Stomach (tissue), 9 donors: Measurements from ENCODE around the gene NRK. TPM values are rescaled to one million over a fixed set of nuclear protein-coding genes. Genes with fewer than 3 reads are reported as not detected.
"Not testable (repeated sequence)": the region's sequence is repeated elsewhere in the genome, so short reads cannot be mapped to it uniquely, and the experiment has no call there.

Experiments used
- DNase-seq, 2 donors: peaks; one replicate each; pipeline versions ENCODE4 v3.0.0 to v3.0.0-alpha.2; 2013 to 2019
- H3K27ac ChIP-seq, 5 donors: fragments of 200-600 bp in 4 of 5; sonication (generic) in 4 of 5; one replicate each; pipeline ENCODE4 v1.5.1; 2013 to 2019; ENCODE audit warnings: mild to moderate bottlenecking in 1 of 5, moderate library complexity in 1 of 5
- H3K27me3 ChIP-seq, 3 donors: fragments of 200-600 bp; sonication (generic); one replicate each; pipeline ENCODE4 v1.5.1; 2017 to 2019; ENCODE audit warnings: mixed run types in 1 of 3
- H3K36me3 ChIP-seq, 4 donors: fragments of 200-600 bp; sonication (generic); 1 replicate in 3 of 4; 2 replicates in 1 of 4; pipeline ENCODE4 v1.5.1; 2016 to 2019
- H3K4me1 ChIP-seq, 4 donors: fragments of 200-600 bp; sonication (generic); one replicate each; pipeline ENCODE4 v1.5.1; 2016 to 2019
- H3K4me3 ChIP-seq, 4 donors: fragments of 200-600 bp; sonication (generic) in 3 of 4; one replicate each; pipeline ENCODE4 v1.5.1; 2016 to 2019; ENCODE audit warnings: mild to moderate bottlenecking in 1 of 4
- H3K9me3 ChIP-seq, 4 donors: fragments of 200-600 bp; sonication (generic); one replicate each; pipeline ENCODE4 v1.5.1; 2016 to 2019
- CTCF ChIP-seq, 7 experiments: fragments of 450-650 bp in 4 of 7; fragments of 200-600 bp in 3 of 7; sonication (generic) in 3 of 7; IDR thresholded peaks; one replicate each; pipeline ENCODE4 v1.5.1; 2016 to 2019; ENCODE audit warnings: antibody characterized with exemption in 7 of 7, control low read depth in 2 of 7, mild to moderate bottlenecking in 1 of 7
- EP300 ChIP-seq: sonication (generic); formaldehyde crosslinking; IDR thresholded peaks from one replicate; pipeline ENCODE4 v1.6.1; 2017; ENCODE audit warnings: antibody characterized with exemption
- POLR2A ChIP-seq, 4 donors: fragments of 450-650 bp; IDR thresholded peaks; one replicate each; pipeline ENCODE4 v1.6.1; 2016; ENCODE audit warnings: antibody characterized with exemption in 4 of 4, control low read depth in 2 of 4, mild to moderate bottlenecking in 1 of 4, moderate library complexity in 1 of 4
- POLR2AphosphoS5 ChIP-seq, 3 donors: sonication (generic); formaldehyde crosslinking; IDR thresholded peaks; one replicate each; pipeline ENCODE4 v1.6.1; 2016; ENCODE audit warnings: antibody characterized with exemption in 3 of 3
- WGBS, 5 donors: extraction: QIAGEN DNeasy Blood & Tissue Kit in 3 of 5; methylation state at CpG; one replicate each; pipeline versions ENCODE4 v1.1.5 to v1.1.7; 2013 to 2018; 5-methylcytosine and 5-hydroxymethylcytosine counted together
- intact Hi-C: fragments of 100-400 bp; cut with DNase I; formaldehyde crosslinking; loops from one replicate; pipeline ENCODE4 v1.15.1; 2023; ENCODE audit warnings: low total_unique reads
- polyA plus RNA-seq, 3 donors: library from polyadenylated mRNA; stranded (reverse); fragments of 200-250 nt; gene quantifications; one replicate each; pipeline ENCODE4 v1.2.3, GENCODE V29; 2013
- total RNA-seq, 5 donors: library from RNA; depleted of rRNA; stranded (reverse); fragments of >200 nt; gene quantifications; one replicate each; pipeline versions ENCODE4 v1.1.0 to v1.2.3, GENCODE V29; 2014 to 2016
- donor health status: healthy with polysubstance abuse.
- donor health status: Bipolar disorder and iron deficiency.
- donor health status: healthy.

Gene NRK
- total and polyA plus RNA-seq, 8 donors: under 0.01 to 53.8 (median 0.29) TPM; not detected in 1

- no peak for TF ChIP-seq EP300
- TF ChIP-seq POLR2AphosphoS5 (IDR thresholded peaks at IDR 0.05): no peak
- TF ChIP-seq POLR2A (IDR thresholded peaks at IDR 0.05): no peak
- TF ChIP-seq CTCF (IDR thresholded peaks at IDR 0.05): no peak
- Histone ChIP-seq H3K9me3 (no peaks in the 10 kb centered on the region), H3K36me3 (no peaks in the 10 kb centered on the region), H3K27me3 (no peaks in the 10 kb centered on the region), H3K27ac (no peak overlapping the region), H3K4me3 (no peak overlapping the region), H3K4me1 (no peaks in the 10 kb centered on the region)
- DNase-seq: no peak
- intact Hi-C loops: no loop called here
- WGBS, 5 donors: 38 to 58% (median 44%) methylated on average over 1 of the region's 1 CpG
These were observed 177.0 kb downstream of the NRK start for GRCh38 chrX:105999294-105999693.

- Histone ChIP-seq H3K27ac (no peak overlapping the region), H3K9me3 (no peaks in the 10 kb centered on the region), H3K36me3 (no peaks in the 10 kb centered on the region), H3K27me3 (peaks cover 0 to 4% (median 0%) of the 10 kb centered on the region in 3 donors), H3K4me1 (no peaks in the 10 kb centered on the region), H3K4me3 (no peak overlapping the region)
- TF ChIP-seq CTCF (IDR thresholded peaks at IDR 0.05) (no peak), POLR2AphosphoS5 (IDR thresholded peaks at IDR 0.05) (no peak), POLR2A (IDR thresholded peaks at IDR 0.05) (no peak), EP300 (no peak)
- intact Hi-C loops: no loop called here
- no peak for DNase-seq
These were observed 177.9 kb downstream of the NRK start for GRCh38 chrX:106000203-106000602.

GRCh38 chrX:106000609-106001008 lies 178.3 kb downstream of the NRK start:
- intact Hi-C loops, H3K27ac ChIP-seq, H3K9me3 ChIP-seq, H3K36me3 ChIP-seq, H3K27me3 ChIP-seq, H3K4me3 ChIP-seq, DNase-seq, H3K4me1 ChIP-seq: not testable (repeated sequence)
- 56 to 87% (median 66%) methylated on average over 3 to 5 of the region's 5 CpGs for WGBS, 5 donors

GRCh38 chrX:106005684-106006083 lies 183.3 kb downstream of the NRK start:
- Histone ChIP-seq H3K9me3 (peaks cover 0 to 8% (median 3%) of the 10 kb centered on the region in 4 donors), H3K27ac (no peak overlapping the region), H3K27me3 (peaks cover 0 to 4% (median 0%) of the 10 kb centered on the region in 3 donors), H3K36me3 (no peaks in the 10 kb centered on the region), H3K4me1 (no peaks in the 10 kb centered on the region), H3K4me3 (no peak overlapping the region)
- 27 to 57% (median 32%) methylated on average over 2 of the region's 2 CpGs for WGBS, 5 donors
- TF ChIP-seq EP300 (no peak), POLR2AphosphoS5 (IDR thresholded peaks at IDR 0.05) (no peak), CTCF (IDR thresholded peaks at IDR 0.05) (no peak), POLR2A (IDR thresholded peaks at IDR 0.05) (no peak)
- intact Hi-C loops: no loop called here
- DNase-seq: no peak

GRCh38 chrX:106007815-106008214 lies 185.5 kb downstream of the NRK start:
- Histone ChIP-seq H3K27me3 (peaks cover 0 to 4% (median 0%) of the 10 kb centered on the region in 3 donors), H3K9me3 (peaks cover 0 to 26% (median 12%) of the 10 kb centered on the region in 4 donors), H3K27ac (no peak overlapping the region), H3K4me3 (no peak overlapping the region), H3K36me3 (no peaks in the 10 kb centered on the region), H3K4me1 (no peaks in the 10 kb centered on the region)
- 4 to 38% (median 6%) methylated on average over 1 of the region's 1 CpG for WGBS, 5 donors
- DNase-seq: no peak
- intact Hi-C loops: no loop called here
- no peak for TF ChIP-seq POLR2A (IDR thresholded peaks at IDR 0.05)
- TF ChIP-seq POLR2AphosphoS5 (IDR thresholded peaks at IDR 0.05): no peak
- no peak for TF ChIP-seq EP300
- no peak for TF ChIP-seq CTCF (IDR thresholded peaks at IDR 0.05)

Other genes with a start within 250 kb of the NRK start
- gene SERPINA7, start 216.2 kb downstream of the NRK start, total RNA-seq: not detected
- not detected for gene SERPINA7, start 216.2 kb downstream of the NRK start, polyA plus RNA-seq